Left ventricle myocardium superior (tissue), 1 donor: ENCODE results near the gene LBR. TPM values are rescaled to one million over a fixed set of nuclear protein-coding genes. Genes with fewer than 3 reads are reported as not detected.
A peak's percentile ranks its signal among the peaks of the same experiment; 100 is the strongest.
"Not testable (repeated sequence)": the region's sequence is repeated elsewhere in the genome, so short reads cannot be mapped to it uniquely, and the experiment has no call there.

Experiments used
- ATAC-seq: fragments of 200-7000 bp; cut with Tn5 transposase; one replicate; pipeline ENCODE4 v1.9.1; 2020; ENCODE audit warnings: mild to moderate bottlenecking, moderate library complexity
- DNase-seq: peaks from one replicate; pipeline ENCODE4 v3.0.0-alpha.2; 2020
- intact Hi-C: fragments of 100-400 bp; cut with micrococcal nuclease; formaldehyde crosslinking; loops from one replicate; pipeline ENCODE4 v1.11.0; 2022
- total RNA-seq: library from RNA; stranded (reverse); fragmentation: NEBNext Ultra II Directional; extraction: Animal tissue kit (Norgen Biotek cat#: 25700); gene quantifications from one replicate; pipeline ENCODE4 v1.2.1, GENCODE V29; 2021
- donor health status: DM: no; HTN: yes; CAD: no; lungs with severe emphysema.

LBR gene
- total RNA-seq, 1 donor from 2014 or later: 9.5 TPM

- no peak for DNase-seq
- intact Hi-C loops: no loop called here
Observed at GRCh38 chr1:225407755-225408154, 20.1 kb downstream of the LBR start.

GRCh38 chr1:225406976-225407725 is 20.7 kb downstream of the LBR start:
- DNase-seq: no peak
- ATAC-seq: no peak
- intact Hi-C loops: no loop called here

More at GRCh38 chr1:225407755-225408154, 20.1 kb downstream of the LBR start:
- ATAC-seq: no peak

- intact Hi-C loops: no loop called here
Observed at GRCh38 chr1:225400968-225401367, 26.9 kb downstream of the LBR start.

GRCh38 chr1:225396357-225396756 is 31.5 kb downstream of the LBR start:
- intact Hi-C loops: no loop called here
- DNase-seq (no peak), ATAC-seq (no peak)

More at GRCh38 chr1:225400968-225401367, 26.9 kb downstream of the LBR start:
- DNase-seq: no peak
- no peak for ATAC-seq

GRCh38 chr1:225389843-225390242 is 38.0 kb downstream of the LBR start:
- no peak for DNase-seq
- ATAC-seq: no peak
- intact Hi-C loops: no loop called here

GRCh38 chr1:225388372-225388771 is 39.5 kb downstream of the LBR start:
- intact Hi-C loops: no loop called here
- ATAC-seq (no peak), DNase-seq (no peak)

GRCh38 chr1:225386860-225387259 is 41.0 kb downstream of the LBR start:
- intact Hi-C loops, DNase-seq, ATAC-seq: not testable (repeated sequence)

GRCh38 chr1:225380691-225381090 is 47.1 kb downstream of the LBR start:
- ATAC-seq: no peak
- DNase-seq: no peak
- intact Hi-C loops: no loop called here

GRCh38 chr1:225378880-225379279 is 49.0 kb downstream of the LBR start:
- ATAC-seq (peak; percentile 80), DNase-seq (peak; percentile 56)

GRCh38 chr1:225374996-225375395 is 52.8 kb downstream of the LBR start:
- DNase-seq (no peak), ATAC-seq (no peak)
- intact Hi-C loops: no loop called here

More at GRCh38 chr1:225378880-225379279, 49.0 kb downstream of the LBR start:
- intact Hi-C loops: no loop called here

- ATAC-seq: no peak
- intact Hi-C loops: no loop called here
- DNase-seq: no peak
Observed at GRCh38 chr1:225373155-225373554, 54.7 kb downstream of the LBR start.

- intact Hi-C loops: no loop called here
- ATAC-seq: no peak
Observed at GRCh38 chr1:225371366-225372010, 56.4 kb downstream of the LBR start.

GRCh38 chr1:225368036-225368552 is 59.7 kb downstream of the LBR start:
- no peak for DNase-seq
- ATAC-seq: no peak
- intact Hi-C loops: no loop called here

More at GRCh38 chr1:225371366-225372010, 56.4 kb downstream of the LBR start:
- DNase-seq: no peak

- intact Hi-C loops: no loop called here
- no peak for DNase-seq
- ATAC-seq: no peak
Observed at GRCh38 chr1:225366552-225366951, 61.3 kb downstream of the LBR start.

GRCh38 chr1:225366018-225366417 is 61.8 kb downstream of the LBR start:
- ATAC-seq (no peak), DNase-seq (no peak)
- intact Hi-C loops: no loop called here

GRCh38 chr1:225364439-225364838 is 63.4 kb downstream of the LBR start:
- DNase-seq (no peak), ATAC-seq (no peak)
- intact Hi-C loops: no loop called here

- intact Hi-C loops: no loop called here
- no peak for ATAC-seq
- DNase-seq: no peak
Observed at GRCh38 chr1:225362805-225363204, 65.0 kb downstream of the LBR start.

- intact Hi-C loops: no loop called here
- DNase-seq (no peak), ATAC-seq (no peak)
Observed at GRCh38 chr1:225361176-225361575, 66.7 kb downstream of the LBR start.

- intact Hi-C loops: no loop called here
- DNase-seq (no peak), ATAC-seq (no peak)
Observed at GRCh38 chr1:225360119-225360518, 67.7 kb downstream of the LBR start.

GRCh38 chr1:225355863-225356262 is 72.0 kb downstream of the LBR start:
- DNase-seq: no peak
- intact Hi-C loops: no loop called here
- ATAC-seq: no peak

GRCh38 chr1:225354906-225355305 is 72.9 kb downstream of the LBR start:
- intact Hi-C loops: no loop called here
- no peak for ATAC-seq
- DNase-seq: no peak
